ENCODE results near the gene CENPU. TPM values are rescaled to one million over a fixed set of nuclear protein-coding genes. Genes with fewer than 3 reads are reported as not detected.
A peak's percentile ranks its signal among the peaks of the same experiment; 100 is the strongest.
"Not testable (repeated sequence)": the region's sequence is repeated elsewhere in the genome, so short reads cannot be mapped to it uniquely, and the experiment has no call there.

The CENPU gene
- polyA plus RNA-seq, 1 donor, result 75.4 TPM

DNA sequence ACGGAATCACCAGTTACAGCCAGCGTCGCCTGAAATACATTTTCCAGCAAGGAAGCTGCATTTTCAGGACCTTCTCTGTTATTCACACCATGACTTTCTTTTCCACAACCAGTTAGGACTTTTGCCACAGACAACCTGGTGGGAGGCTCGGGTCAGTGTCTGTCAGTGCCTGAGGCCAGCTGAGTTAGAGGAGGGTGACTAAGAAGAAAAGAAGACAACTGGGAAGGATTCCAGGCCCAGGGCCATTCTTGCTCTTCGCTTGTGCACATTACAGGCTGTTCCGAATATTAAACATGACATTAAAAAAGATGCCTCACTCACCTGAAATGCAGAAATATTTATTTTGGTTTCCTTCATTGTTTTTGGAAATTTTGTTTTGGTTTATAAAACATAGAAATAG, 21.4 kb upstream of the CENPU start:
- DNase-seq, result no peak

DNA sequence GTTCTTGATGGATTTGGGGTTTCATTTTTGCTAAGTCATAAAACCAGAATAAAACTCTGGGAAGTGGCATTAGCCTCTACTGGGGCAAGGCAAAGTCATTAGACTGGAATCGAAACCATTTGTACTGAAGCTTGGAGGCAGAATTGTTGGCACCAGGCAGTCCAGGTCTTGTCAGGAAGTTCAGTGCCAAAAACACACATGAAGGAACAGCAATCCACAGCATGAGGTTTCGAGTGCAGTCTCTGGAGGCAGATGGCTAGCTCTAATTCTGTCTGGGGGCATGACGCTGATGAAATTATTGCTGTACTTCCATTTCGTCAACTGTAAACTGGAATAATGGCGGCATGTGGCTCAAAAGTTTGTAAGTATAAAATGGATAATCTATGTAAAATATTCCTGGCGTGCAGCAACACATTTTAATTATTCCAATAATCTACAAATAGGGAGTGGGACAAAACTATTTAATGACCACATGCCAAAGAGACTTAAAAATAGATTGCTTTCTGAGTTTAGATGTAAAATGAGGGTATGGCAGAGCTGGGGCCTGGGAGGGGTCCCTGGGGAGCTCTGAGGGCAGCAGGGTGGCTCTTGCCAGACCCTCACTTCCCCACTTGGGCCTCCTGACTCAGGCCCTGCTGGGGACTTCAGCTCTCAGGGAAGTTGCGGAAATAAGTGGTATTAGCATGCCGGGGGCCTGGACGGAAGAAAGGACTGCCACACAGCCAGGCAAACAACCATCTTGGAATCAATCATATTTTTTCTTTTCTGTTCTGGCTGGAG, 18.8 kb upstream of the CENPU start:
- no peak for DNase-seq

DNA sequence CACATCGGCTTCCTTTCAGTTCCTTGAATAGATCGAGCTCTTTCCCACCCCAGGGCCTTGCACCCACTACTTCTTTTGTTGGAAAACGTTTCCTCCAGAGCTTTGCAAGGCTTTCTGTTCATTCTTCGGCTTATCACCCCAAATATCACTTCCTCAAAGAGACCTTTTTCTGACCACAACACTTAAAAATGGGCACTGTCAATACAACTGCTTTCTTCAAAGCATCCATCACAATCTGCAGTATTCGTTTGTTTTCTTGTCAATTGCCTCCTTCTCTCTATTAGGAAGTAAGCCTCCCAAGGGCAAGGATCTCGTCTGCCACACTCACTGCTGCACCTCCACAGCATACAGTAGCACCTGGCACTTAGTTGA, 17.7 kb upstream of the CENPU start:
- DNase-seq, result no peak

DNA sequence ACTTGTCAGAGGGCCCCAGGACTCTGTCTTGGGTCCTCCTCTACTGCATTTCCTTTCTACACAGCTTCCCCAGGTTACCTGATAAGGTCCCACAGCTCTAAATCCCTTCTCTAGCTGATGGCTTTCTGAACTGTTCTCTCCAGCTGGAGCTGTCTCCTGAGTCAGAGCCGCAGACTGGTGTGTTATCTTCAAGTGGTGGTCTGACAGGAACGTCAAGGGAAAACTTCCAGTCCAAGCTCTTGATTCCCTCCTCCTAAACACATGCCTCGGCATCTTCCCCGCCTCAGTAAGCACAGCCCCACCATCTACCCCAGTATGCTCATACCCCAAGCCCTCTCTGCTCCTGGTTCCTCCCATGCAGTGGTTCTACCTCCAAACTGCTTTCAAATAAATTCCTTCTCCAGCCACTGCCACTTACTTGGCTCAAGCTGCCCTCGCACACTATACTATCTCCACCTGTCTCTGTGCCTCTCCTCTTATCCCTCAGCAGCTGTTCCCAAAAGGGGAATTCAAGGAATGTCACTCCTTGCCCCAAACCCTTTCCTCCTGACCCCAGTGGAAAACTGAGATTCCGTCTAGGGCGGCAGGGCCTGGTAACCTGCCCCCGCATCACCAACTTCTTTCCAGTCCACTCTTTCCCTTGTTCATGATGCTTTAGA, 17.2 kb upstream of the CENPU start:
- DNase-seq, result no peak

DNA sequence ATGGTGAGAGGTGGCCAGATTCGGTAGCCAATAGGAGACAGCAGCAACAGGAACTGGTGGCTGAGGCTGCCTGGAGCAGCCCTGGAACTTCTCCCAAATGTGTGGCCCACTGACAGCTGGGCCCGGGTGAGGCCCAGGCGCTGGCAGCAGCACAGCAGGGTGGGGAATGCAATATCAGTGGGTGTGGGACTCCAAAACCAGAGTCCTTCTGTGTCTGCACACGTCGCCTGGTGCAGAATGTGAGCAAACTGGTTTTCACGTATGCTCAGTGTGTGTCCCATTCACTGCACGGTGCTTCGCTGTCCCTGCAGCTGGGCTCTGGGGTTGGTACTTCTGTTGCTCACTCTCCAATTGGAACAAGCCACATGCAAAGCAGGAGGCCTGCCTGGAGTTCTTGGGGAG, 14.4 kb upstream of the CENPU start:
- DNase-seq, result no peak

DNA sequence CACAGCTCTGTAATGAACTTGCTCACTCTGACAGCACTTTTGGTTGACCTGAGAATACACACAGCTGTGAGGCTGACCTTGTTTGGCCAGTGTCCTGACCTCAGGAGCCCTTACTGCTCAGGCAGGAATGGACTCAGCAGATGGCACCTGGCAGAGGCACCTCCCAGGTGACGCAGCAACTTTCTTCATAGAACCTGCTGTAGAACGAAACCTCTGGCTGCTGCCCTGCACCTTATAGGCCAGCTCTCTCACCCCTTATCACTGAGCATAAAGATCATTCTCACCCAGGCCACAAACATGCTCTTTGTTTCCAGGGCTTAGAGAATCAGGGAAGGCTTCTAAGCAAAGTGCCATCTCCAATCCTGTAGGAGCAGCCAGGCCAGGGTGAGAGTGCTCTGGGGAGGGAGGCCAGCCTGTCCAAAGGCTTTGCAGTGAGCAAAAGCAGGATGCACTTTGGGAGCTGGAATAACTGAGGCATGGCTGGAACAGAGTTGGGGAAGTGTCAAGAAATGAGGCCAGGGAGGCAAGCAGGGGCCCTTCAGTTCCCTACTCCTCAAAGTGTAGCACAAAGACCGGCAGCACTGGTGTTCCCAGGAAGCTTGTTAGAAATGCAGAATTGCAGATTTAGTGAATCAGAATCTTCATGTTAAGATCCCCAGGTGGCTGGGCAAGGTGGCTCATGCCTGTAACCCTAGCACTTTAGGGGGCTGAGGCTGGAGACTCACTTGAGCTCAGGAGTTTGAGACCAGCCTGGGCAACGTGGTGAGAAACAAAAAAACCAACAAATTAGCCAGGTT, 13.3 kb upstream of the CENPU start:
- no peak for DNase-seq

DNA sequence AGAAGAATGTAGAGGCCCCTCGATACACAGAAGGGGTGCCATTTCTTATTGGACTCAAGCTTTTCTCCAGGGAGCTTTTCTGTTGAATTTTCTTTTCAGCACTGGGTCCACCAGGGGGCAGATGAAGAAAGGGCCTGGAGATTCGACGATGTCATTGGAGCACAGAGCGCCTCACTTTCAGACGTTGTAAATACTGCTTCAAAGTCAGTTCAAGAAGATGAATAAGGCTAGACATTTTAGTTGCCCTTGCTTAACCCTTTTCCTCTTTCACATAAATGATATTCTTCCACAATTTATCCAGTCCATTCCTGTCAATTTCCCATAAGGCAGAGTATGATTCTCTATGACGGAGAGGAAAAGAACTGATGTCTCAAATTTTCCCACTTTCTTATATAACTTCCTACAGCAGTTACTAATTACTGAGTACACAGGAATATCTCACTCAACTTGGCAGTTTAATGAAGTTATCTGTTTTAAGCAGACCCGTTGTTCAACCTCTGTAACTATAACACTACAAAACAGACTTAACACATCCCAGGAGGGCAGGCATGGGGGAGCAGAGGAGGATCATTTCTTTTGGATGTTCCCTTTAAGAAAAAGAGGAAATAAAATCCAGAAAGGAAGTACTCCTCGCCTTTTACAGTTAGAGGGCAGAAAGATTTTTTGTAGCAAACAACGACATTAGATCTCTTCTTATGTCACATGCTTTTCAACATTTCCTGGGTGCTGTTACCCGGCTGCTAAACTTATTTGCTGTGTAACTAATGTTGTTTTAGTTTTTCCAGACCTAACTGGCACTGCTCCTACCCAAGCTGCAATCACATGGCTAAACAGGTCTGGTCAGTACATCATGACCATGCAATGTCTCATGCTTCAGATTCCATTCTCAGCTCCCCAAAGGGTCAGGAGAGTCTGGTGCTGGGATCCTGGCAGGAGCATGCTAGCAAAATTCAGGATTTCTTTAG, 12.2 kb upstream of the CENPU start:
- peak; percentile 78 for DNase-seq

DNA sequence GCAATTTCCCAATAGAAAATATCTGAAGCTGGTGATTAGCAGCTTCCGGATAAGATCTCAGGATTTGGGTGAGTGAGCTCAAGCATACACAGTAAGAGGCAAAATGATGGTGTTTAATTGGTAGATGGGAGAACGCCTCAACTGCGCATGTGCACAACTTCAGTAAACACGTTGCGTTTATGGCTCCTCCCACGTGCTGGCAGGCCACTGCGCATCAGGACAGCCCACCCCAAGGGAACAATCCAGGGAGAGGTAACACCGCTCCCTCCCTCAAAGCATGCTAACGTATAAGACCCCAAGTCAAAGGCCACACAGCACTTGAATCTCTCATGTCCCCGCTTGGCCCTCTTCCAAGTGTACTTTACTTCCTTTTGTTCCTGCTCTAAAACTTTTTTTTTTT, 10.3 kb upstream of the CENPU start:
- DNase-seq, result no peak

DNA sequence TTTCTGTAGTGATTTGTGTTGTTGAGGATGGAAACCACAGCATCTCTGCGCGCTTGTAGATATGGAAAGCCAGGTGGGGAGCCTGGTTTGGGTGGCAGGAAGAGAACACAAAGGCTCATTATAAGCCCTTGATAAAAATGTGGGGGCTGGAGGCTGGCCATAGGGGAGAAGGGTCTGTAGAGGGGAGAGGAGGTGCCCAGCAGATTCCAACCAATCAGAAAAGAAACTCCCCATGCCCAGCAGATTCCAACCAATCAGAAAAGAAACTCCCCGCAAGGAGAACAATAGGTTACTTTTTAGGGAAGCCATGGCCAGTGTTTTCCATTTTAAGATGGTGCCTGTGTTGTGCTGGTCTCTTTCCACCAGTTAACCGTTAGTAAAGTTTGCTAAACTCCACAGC, 9.8 kb upstream of the CENPU start:
- DNase-seq, result no peak

DNA sequence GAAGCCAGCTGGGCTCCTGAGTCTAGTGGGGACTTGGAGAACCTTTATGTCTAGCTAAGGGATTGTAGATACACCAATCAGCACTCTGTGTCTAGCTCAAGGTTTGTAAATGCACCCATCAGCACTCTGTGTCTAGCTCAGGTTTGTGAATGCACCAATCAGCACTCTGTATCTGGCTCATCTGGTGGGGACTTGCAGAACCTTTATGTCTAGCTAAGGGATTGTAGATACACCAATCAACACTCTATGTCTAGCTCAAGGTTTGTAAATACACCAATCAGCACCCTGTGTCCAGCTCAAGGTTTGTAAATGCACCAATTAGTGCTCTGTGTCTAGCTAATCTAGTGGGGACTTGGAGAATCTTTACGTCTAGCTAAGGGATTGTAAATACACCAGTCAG, 7.8 kb upstream of the CENPU start:
- not testable (repeated sequence) for DNase-seq

DNA sequence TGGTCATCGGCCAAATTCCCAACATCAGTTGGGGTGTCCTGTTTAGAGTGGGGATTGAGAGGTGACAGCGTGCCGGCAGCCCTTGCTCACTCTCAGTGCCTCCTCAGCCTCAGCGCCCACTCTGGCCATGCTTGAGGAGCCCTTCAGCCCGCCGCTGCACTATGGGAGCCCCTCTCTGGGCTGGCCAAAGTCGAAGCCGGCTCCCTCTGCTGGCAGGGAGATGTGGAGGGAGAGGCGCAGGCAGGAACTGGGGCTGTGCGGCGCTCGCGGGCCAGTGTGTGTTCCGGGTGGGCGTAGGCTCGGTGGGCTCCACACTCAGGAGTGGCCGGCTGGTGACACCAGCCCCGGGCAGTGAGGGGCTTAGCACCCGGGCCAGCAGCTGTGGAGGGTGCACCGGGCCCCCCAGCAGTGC, 7.1 kb upstream of the CENPU start:
- DNase-seq, result no peak

DNA sequence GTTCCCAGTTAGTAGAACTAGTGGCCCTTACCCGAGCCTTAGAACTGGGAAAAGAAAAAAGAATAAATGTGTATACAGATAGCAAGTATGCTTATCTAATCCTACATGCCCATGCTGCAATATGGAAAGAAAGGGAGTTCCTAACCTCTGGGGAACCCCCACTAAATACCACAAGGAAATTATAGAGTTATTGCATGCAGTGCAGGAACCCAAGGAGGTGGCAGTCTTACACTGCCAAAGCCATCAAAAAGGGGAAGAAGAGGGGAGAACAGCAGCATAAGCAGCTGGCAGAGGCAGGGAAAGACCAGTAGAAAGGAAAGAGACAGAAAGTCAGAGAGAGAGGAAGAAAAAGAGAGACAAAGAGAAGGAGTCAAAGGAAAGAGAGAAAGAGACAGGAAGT, 5.7 kb upstream of the CENPU start:
- DNase-seq, result not testable (repeated sequence)

DNA sequence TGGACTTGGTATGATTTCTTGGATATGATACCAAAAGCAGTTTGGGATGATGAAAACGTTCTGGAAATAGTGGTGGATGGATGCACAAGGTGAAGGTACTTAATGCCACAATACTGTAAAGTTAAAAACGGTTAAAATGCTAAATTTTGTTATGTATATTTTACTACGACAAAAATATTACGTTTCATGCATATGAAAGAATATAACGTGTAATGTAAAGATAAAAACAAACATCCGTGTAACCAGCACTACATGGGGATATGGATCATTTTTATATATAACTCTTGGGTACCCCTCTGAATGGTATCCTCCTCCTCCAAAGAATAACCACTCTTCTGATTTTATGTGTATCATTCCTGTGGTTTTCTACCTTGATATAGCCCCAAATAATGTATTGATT, 862 bp upstream of the CENPU start:
- no peak for DNase-seq

DNA sequence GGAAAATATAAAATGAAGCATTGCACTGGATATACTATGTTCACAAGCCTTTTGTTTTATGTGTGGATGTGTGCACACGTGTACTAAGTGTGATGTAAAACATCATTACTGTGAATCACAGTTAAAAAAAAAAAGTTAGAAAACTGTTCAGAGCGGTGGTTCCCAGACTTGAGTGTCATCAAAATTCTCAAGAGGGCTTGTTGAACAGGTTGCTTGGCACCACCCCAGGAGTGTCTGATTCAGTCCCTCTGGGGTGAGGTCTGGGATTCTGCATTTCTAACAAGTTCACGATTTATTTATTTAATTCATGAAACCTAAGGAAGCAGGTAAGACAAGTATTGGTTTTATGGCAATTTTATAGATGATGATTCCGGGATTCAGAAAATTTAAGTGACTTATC, 1.8 kb downstream of the CENPU start:
- no peak for DNase-seq

DNA sequence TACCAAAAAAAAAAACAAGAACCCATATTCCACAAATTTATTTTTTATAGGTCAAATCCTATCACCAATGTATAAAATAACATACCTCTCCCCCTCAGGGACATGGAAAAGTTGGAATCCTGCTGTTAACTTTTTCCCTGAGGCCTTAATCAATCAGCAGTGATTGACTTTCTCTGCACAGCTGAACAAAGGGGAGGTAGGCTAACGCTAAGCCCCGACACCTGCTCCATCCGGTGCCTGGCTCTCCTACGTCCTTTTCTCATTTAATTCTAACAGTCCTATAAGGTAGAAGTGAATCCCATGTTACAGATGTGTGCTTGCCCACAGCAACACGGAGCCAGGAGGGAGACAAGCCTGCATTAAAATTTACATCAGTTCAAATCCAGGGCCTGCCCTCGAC, 2.8 kb downstream of the CENPU start:
- no peak for DNase-seq

DNA sequence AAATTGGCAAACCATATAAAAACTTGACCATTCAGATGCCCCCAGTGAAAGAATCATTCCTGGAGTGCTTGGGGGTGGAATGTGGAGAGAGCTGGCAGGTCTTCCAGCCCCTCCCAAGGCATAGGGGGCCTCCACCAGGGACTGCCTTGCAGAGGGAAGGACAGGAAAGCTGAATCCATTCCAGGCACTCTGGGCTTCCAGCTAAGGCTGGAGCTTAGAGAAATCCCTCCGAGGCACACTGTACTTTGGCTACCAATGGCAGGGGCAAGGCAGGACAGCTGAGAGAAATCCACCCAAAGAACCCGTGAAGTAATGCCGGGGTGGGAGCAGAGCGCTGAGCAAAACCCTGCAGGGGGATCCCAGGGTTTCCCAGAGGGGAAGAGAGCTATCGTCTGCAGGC, 4.0 kb downstream of the CENPU start:
- DNase-seq, result no peak

DNA sequence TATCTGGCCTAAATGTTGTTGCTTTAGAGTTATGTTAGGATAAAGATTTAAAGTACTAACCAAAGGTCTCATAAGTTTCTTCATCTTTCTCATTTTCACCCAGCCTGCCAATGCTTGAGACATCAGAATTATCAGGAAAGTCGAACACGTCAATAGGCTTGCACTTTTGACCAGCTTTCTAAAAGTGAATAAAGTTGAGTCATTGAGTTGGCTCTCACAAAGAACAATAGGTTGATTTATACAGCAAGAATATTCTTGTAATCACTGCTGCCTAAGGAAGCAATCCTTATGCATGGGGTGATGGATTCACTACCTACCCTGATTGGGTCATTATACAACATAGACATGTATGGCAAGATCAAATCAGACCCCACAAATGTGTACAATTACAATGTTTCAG, 5.0 kb downstream of the CENPU start:
- no peak for DNase-seq

DNA sequence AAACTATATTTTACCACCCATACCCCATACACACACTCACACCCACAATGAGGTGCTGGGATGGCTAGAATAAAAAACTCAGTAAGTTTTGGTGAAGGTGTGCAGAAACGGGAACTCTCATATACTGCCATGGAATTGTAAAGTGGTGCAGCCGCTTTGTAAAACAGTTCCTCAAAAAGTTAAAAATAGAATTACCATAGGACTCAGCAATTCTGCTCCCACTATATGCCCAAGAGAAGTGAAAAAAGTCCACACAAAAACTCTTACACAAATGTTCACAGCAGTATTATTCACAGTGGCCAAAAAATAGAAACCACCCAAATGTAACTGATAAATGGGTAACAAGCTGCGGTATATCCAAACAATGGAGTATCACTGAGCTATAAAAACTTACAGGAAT, 6.5 kb downstream of the CENPU start:
- DNase-seq, result no peak

DNA sequence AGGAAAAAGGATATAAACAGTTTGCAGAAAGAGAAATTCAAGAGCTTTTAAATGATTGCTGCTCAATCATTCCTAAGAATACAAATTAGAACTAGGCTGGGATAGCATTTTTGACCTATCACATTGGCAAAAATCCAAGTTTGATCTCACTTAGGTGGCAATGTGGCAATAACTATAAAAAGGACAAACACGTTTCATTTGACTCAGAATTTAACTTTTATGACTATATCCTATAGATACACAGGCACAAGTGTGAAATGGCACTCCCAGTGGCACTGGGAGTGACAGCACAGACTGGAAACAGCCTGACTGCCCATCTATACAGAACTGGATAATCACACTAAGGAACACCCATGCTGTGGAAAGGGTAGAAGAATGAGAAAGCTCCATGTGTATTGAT, 11.1 kb downstream of the CENPU start:
- no peak for DNase-seq

DNA sequence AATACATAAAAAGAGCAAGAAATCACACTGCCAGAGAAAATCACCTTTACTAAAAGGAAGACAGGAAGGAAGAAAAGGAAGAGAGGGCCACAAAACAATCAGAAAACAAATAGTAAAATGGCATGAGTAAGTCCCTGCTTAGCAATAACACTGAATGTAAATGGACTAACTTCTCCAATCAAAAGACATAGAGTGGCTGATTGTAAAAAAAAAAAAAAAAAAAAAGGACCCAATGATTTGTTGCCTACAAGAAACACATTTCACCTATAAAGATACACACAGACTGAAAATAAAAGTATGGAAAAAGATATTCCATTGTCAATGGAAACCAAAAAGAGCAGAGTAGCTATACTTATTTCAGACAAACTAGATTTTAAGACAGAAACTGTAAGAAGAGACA, 12.6 kb downstream of the CENPU start:
- DNase-seq, result no peak

DNA sequence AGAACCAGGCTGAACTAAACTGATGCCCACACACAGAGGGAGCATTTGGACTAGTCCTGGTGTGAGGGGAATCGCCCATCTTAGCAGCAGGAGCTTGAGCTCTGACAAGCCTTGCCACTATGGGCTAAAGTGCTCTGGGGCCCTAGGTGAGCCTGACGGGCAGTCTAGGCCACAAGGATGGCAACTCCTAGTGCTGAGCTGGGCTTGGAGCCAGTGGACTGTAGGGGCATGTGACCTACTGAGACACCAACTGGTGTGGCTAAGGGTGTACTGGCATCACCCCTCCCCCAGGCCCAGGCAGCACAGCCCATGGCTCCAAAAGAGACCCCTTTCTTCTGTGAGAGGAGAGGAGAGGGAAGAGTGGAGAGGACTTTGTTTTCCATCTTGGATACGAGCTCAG, 14.5 kb downstream of the CENPU start:
- DNase-seq, result no peak

DNA sequence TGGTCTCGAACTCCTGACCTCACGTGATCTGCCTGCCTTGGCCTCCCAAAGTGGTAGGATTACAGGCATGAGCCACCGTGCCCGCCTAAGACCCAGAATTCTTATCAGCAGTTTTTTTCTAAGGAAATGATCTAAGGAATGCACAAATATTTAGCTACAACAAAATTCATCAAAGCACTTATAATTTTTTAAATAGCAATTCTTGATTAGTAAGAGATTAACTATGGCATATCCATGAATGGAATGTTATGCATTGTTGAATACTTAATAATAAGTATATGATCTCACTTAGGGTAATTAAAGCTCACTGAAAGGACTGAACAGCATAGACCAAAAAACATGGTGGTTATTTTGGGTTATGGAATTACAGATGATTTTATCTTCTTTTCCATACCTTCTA, 18.4 kb downstream of the CENPU start:
- no peak for DNase-seq

All from left kidney (tissue), 2 donors.